HCT116 (cell line): ENCODE data around the gene GNGT1. TPM values are rescaled to one million over a fixed set of nuclear protein-coding genes. Genes with fewer than 3 reads are reported as not detected.

Experiments used
- ATAC-seq: fragments of 200-7000 bp; cut with Tn5 transposase; 2 replicates; pipeline ENCODE4 v1.9.1; 2020; ENCODE audit warnings: mild to moderate bottlenecking, moderate library complexity
- BruUV-seq: library from RNA; stranded (reverse); fragments of 400-500 nt; replicated peaks from 2 replicates; lab custom pipeline; 2021; lab: Mats Ljungman, UMichigan
- CTCF ChIA-PET: fragments of 300-600 bp; sonication (Branson Sonifier 250); formaldehyde crosslinking; loops from one replicate; lab custom pipeline; 2021; ENCODE audit warnings: antibody characterized with exemption; lab: Charles Lee
- POLR2A ChIA-PET: fragments of 300-600, 350-600 bp; sonication (Branson Sonifier 250); formaldehyde crosslinking; loops from one replicate; lab custom pipeline; 2021; ENCODE audit warnings: antibody characterized with exemption; lab: Charles Lee
- RAD21 ChIA-PET, 2 experiments: fragments of 300-600 bp; sonication (Branson Sonifier 250); formaldehyde crosslinking; loops; one replicate each; lab custom pipeline; 2023; ENCODE audit warnings: low total read pairs in 2 of 2; ENCODE audit not compliant: uncharacterized antibody in 2 of 2, unreplicated experiment in 2 of 2, low non-redundant PET in 1 of 2; lab: Charles Lee
- DNase-seq: peaks from one replicate; pipeline ENCODE4 v3.0.0-alpha.2; 2010; ENCODE audit warnings: low read depth, low spot score
- H2AFZ ChIP-seq: fragments of 200-600 bp; shearing (Covaris generic), sonication (generic); 2 replicates; pipeline ENCODE4 v1.6.1; 2017; ENCODE audit warnings: low read depth, mixed run types, mixed read lengths, antibody characterized with exemption, low read length; ENCODE audit not compliant: poor library complexity, severe bottlenecking
- H3K27ac ChIP-seq: 2 replicates; pipeline ENCODE4 v1.5.1; 2012; ENCODE audit warnings: low read depth, low read length
- H3K27me3 ChIP-seq: fragments of 200-600 bp; sonication (generic); 2 replicates; pipeline ENCODE4 v1.6.1; 2016; ENCODE audit warnings: mixed run types, low read length, mixed read lengths; ENCODE audit not compliant: insufficient read depth
- H3K36me3 ChIP-seq, 2 experiments: fragments of 200-500 bp in 1 of 2; fragments of 200-600 bp in 1 of 2; sonication (Bioruptor generic) in 1 of 2; sonication (generic) in 1 of 2; 2 replicates each; pipeline versions ENCODE4 v1.5.1 to v1.6.1; 2014 to 2016; ENCODE audit warnings: low read length in 2 of 2, inconsistent platforms in 1 of 2, mixed read lengths in 1 of 2, mixed run types in 1 of 2; ENCODE audit not compliant: insufficient read depth in 2 of 2, control insufficient read depth in 1 of 2
- H3K4me1 ChIP-seq, 2 experiments: fragments of 200-600 bp in 1 of 2; sonication (generic) in 1 of 2; 2 replicates each; pipeline versions ENCODE4 v1.5.1 to v1.6.1; 2012 to 2017; ENCODE audit warnings: low read length in 2 of 2, inconsistent platforms in 1 of 2, mild to moderate bottlenecking in 1 of 2, mixed read lengths in 1 of 2, mixed run types in 1 of 2, moderate library complexity in 1 of 2; ENCODE audit not compliant: insufficient read depth in 2 of 2, control insufficient read depth in 1 of 2
- H3K4me2 ChIP-seq: fragments of 200-600 bp; sonication (generic); 2 replicates; pipeline ENCODE4 v1.6.1; 2017; ENCODE audit warnings: mixed run types, low read length, mixed read lengths
- H3K4me3 ChIP-seq, 2 experiments: fragments of 200-600 bp in 1 of 2; sonication (generic) in 1 of 2; replicated peaks in 1 of 2; 2 replicates each; pipeline ENCODE4 v1.5.1; 2011 to 2016; ENCODE audit warnings: low read length in 2 of 2, control low read depth in 1 of 2, low read depth in 1 of 2, mild to moderate bottlenecking in 1 of 2, mixed read lengths in 1 of 2, mixed run types in 1 of 2
- H3K79me2 ChIP-seq: fragments of 200-600 bp; sonication (generic); 2 replicates; pipeline ENCODE4 v1.6.1; 2017; ENCODE audit warnings: mild to moderate bottlenecking, mixed run types, low read length, moderate library complexity, mixed read lengths; ENCODE audit not compliant: insufficient read depth
- H3K9ac ChIP-seq: fragments of 200-600 bp; sonication (generic); 2 replicates; pipeline ENCODE4 v1.6.1; 2016; ENCODE audit warnings: low read length, mixed read lengths
- H3K9me2 ChIP-seq: fragments of 200-600 bp; sonication (generic), shearing (Covaris generic); 2 replicates; pipeline ENCODE4 v1.6.1; 2017; ENCODE audit warnings: mixed run types, mild to moderate bottlenecking, moderate library complexity; ENCODE audit not compliant: insufficient read depth
- H3K9me3 ChIP-seq, 2 experiments: fragments of 200-500 bp in 1 of 2; fragments of 200-600 bp in 1 of 2; sonication (Bioruptor generic) in 1 of 2; sonication (generic) in 1 of 2; 2 replicates each; pipeline ENCODE4 v1.6.1; 2014 to 2017; ENCODE audit warnings: low read length in 2 of 2, mixed read lengths in 2 of 2, inconsistent platforms in 1 of 2, low read depth in 1 of 2, mild to moderate bottlenecking in 1 of 2, mixed run types in 1 of 2, moderate library complexity in 1 of 2; ENCODE audit not compliant: control insufficient read depth in 1 of 2, insufficient read depth in 1 of 2
- H4K20me1 ChIP-seq: fragments of 200-600 bp; sonication (generic), shearing (Covaris generic); 2 replicates; pipeline ENCODE4 v1.6.1; 2017; ENCODE audit warnings: mixed run types, mild to moderate bottlenecking, moderate library complexity; ENCODE audit not compliant: insufficient read depth
- CBX3 ChIP-seq: IDR thresholded peaks from 2 replicates; pipeline ENCODE4 v1.6.1; 2012; ENCODE audit warnings: low read depth
- CTCF ChIP-seq, 3 experiments: fragments of 200-600 bp in 1 of 3; sonication (generic) in 1 of 3; IDR thresholded peaks in 2 of 3; conservative IDR thresholded peaks in 1 of 3; 2 replicates each; pipeline ENCODE4 v1.5.1; 2012 to 2017; ENCODE audit warnings: low read depth in 2 of 3, low read length in 2 of 3, antibody characterized with exemption in 1 of 3, borderline replicate concordance in 1 of 3, control low read depth in 1 of 3, mild to moderate bottlenecking in 1 of 3, mixed read lengths in 1 of 3, mixed run types in 1 of 3, moderate library complexity in 1 of 3; ENCODE audit not compliant: insufficient read depth in 1 of 3
- POLR2AphosphoS5 ChIP-seq: IDR thresholded peaks from 2 replicates; pipeline ENCODE4 v1.6.1; 2011; ENCODE audit warnings: mild to moderate bottlenecking, low read depth, low read length, moderate library complexity
- RAD21 ChIP-seq: IDR thresholded peaks from 2 replicates; pipeline ENCODE4 v1.6.1; 2012; ENCODE audit warnings: low read depth, mild to moderate bottlenecking
- SP1 ChIP-seq: IDR thresholded peaks from 2 replicates; pipeline ENCODE4 v1.6.1; 2012; ENCODE audit warnings: low read depth
- YY1 ChIP-seq: IDR thresholded peaks from 2 replicates; pipeline ENCODE4 v1.6.1; 2011; ENCODE audit warnings: low read length, low read depth, moderate library complexity, mild to moderate bottlenecking; ENCODE audit not compliant: insufficient replicate concordance; ENCODE audit errors: extremely low read depth
- intact Hi-C: fragments of 100-400 bp; cut with micrococcal nuclease; formaldehyde crosslinking; loops from 2 replicates; pipeline ENCODE4 v1.10.0; 2022
- total RNA-seq: library from RNA; stranded (reverse); gene quantifications from one replicate; pipeline ENCODE4 v1.2.1, GENCODE V29; 2021; ENCODE audit not compliant: unreplicated experiment

GNGT1 gene
- total RNA-seq, 1 experiment from 2014 or later: 0.91 TPM

- no peak for TF ChIP-seq CTCF (IDR thresholded peaks at IDR 0.05 in 2 of 3, conservative IDR thresholded peaks at IDR 0.05 in 1 of 3; ENCODE audit: borderline replicate concordance in 1 of 3, insufficient read depth in 1 of 3, low read depth in 2 of 3, low read length in 2 of 3)
- TF ChIP-seq POLR2AphosphoS5: no peak
- TF ChIP-seq YY1: no peak
These were observed 23.9 kb upstream of the GNGT1 start (continued) for GRCh38 chr7:93882468-93882867.

- no peaks in the 10 kb centered on the region for H3K36me3 ChIP-seq
- no peaks in the 10 kb centered on the region for H3K79me2 ChIP-seq
- H3K4me2 ChIP-seq: no peak overlapping the region
- no peak overlapping the region for H3K9ac ChIP-seq
- CTCF ChIA-PET: no interaction called here
- 0 out of 4 replicates have a peak, but pooled peaks cover 3% of the 10 kb centered on the region in 2 experiments for H3K9me3 ChIP-seq
- ATAC-seq (no peak), DNase-seq (no peak)
- H3K27ac ChIP-seq: no peak overlapping the region
- H3K4me1 ChIP-seq: no peaks in the 10 kb centered on the region
- intact Hi-C loops: no loop called here
- RAD21 ChIA-PET: no interaction called here
- POLR2A ChIA-PET: no interaction called here
- BruUV-seq: no TSS peak
- no peak overlapping the region for H2AFZ ChIP-seq
- H3K27me3 ChIP-seq: no peaks in the 10 kb centered on the region
- H4K20me1 ChIP-seq: no peaks in the 10 kb centered on the region
- H3K9me2 ChIP-seq: no peaks in the 10 kb centered on the region
- H3K4me3 ChIP-seq: no peak overlapping the region
- no peak for TF ChIP-seq CBX3
- 0 out of 2 replicates have a peak, but pooled peaks have one; percentile 12 for TF ChIP-seq RAD21
- TF ChIP-seq SP1: no peak
- TF ChIP-seq, all 23 proteins: peak for 1
These were observed 23.1 kb upstream of the GNGT1 start for GRCh38 chr7:93883078-93883916.
